Loucy (cell line): Measurements from ENCODE around the gene GABRR3.
A peak's percentile ranks its signal among the peaks of the same experiment; 100 is the strongest.

ENCODE experiments used
- H2AFZ ChIP-seq: fragments of 200-600 bp; sonication (generic); 2 replicates; pipeline ENCODE4 v1.6.0; 2016; ENCODE audit warnings: antibody characterized with exemption, mild to moderate bottlenecking, low read length, moderate library complexity
- H3F3A ChIP-seq: fragments of 200-600 bp; 2 replicates; pipeline ENCODE4 v1.6.0; 2016; ENCODE audit warnings: antibody characterized with exemption, low read depth, mild to moderate bottlenecking
- H3K27me3 ChIP-seq: fragments of 200-600 bp; sonication (generic); 2 replicates; pipeline ENCODE4 v1.6.1; 2014; ENCODE audit warnings: low read length, mild to moderate bottlenecking; ENCODE audit not compliant: insufficient read depth, poor library complexity, severe bottlenecking
- H3K36me3 ChIP-seq: fragments of 200-600 bp; sonication (generic); 2 replicates; pipeline ENCODE4 v1.6.1; 2016; ENCODE audit warnings: low read length; ENCODE audit not compliant: insufficient read depth
- H3K4me1 ChIP-seq: fragments of 200-600 bp; sonication (generic); 2 replicates; pipeline ENCODE4 v1.5.1; 2014; ENCODE audit warnings: low read length, mild to moderate bottlenecking; ENCODE audit not compliant: insufficient read depth, poor library complexity, severe bottlenecking
- H3K4me2 ChIP-seq: fragments of 200-600 bp; sonication (generic); 2 replicates; pipeline ENCODE4 v1.6.0; 2014; ENCODE audit warnings: antibody characterized with exemption, low read length, low read depth, mild to moderate bottlenecking; ENCODE audit not compliant: poor library complexity, severe bottlenecking
- H3K4me3 ChIP-seq: fragments of 200-600 bp; sonication (generic); 2 replicates; pipeline ENCODE4 v1.5.1; 2014; ENCODE audit warnings: low read length, mild to moderate bottlenecking, mixed read lengths; ENCODE audit not compliant: poor library complexity, severe bottlenecking
- H3K79me2 ChIP-seq: fragments of 200-600 bp; sonication (generic); 2 replicates; pipeline ENCODE4 v1.6.1; 2014; ENCODE audit warnings: low read length; ENCODE audit not compliant: insufficient read depth
- H3K9ac ChIP-seq: fragments of 200-600 bp; sonication (generic); 2 replicates; pipeline ENCODE4 v1.6.0; 2014; ENCODE audit warnings: mild to moderate bottlenecking, low read depth, low read length, moderate library complexity; ENCODE audit not compliant: poor library complexity, severe bottlenecking
- H3K9me2 ChIP-seq: fragments of 200-600 bp; sonication (generic); replicated peaks from 2 replicates; pipeline ENCODE4 v1.6.1; 2016; ENCODE audit warnings: low read depth, low read length, mixed read lengths
- H3K9me3 ChIP-seq: fragments of 200-600 bp; sonication (generic); 2 replicates; pipeline ENCODE4 v1.6.1; 2014; ENCODE audit warnings: mild to moderate bottlenecking, antibody characterized with exemption, low read length, low read depth; ENCODE audit not compliant: insufficient read depth
- H4K20me1 ChIP-seq: fragments of 200-600 bp; sonication (generic); 2 replicates; pipeline ENCODE4 v1.6.0; 2014; ENCODE audit warnings: antibody characterized with exemption, low read length, mild to moderate bottlenecking; ENCODE audit not compliant: insufficient read depth, poor library complexity, severe bottlenecking
- EZH2phosphoT487 ChIP-seq: fragments of 200-600 bp; IDR thresholded peaks from 2 replicates; pipeline ENCODE4 v1.6.1; 2018; ENCODE audit warnings: antibody characterized with exemption, mild to moderate bottlenecking, moderate library complexity, borderline replicate concordance
- TF ChIP-seq, protein P1 (sequence below): fragments of 200-600 bp; sonication (generic); conservative IDR thresholded peaks from 2 replicates; pipeline ENCODE4 v1.5.1; 2014; ENCODE audit warnings: mild to moderate bottlenecking, antibody characterized with exemption, low read length

The GABRR3 gene

DNA sequence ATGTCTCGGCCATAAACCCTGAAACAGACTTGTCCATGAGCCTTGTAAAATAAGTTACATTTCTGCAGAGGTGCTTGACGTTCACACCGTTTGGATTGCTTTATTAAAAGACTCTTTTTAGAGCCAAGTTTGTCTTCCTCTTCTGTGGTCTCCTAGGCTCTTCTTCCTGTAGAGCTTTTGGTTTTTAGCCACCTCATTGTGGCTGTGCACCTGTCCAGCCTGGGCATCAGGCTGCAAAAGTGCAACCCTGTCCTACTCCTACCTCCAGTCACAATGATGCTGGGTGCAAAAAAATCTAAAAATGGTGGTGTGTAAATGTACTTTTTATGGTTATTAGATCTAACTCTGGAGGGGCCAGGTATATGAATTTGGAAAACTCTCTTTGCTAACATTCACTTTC lies 60.1 kb downstream of the GABRR3 start:
- no peak overlapping the region for H3K9ac ChIP-seq
- H4K20me1 ChIP-seq = peaks cover 5% of the 10 kb centered on the region
- H3K9me3 ChIP-seq = no peaks in the 10 kb centered on the region
- H3K4me3 ChIP-seq = no peak overlapping the region
- no peaks in the 10 kb centered on the region for H3K27me3 ChIP-seq
- peaks cover 12% of the 10 kb centered on the region; the same call in 1 of the 2 replicates for H3K79me2 ChIP-seq
- H3K36me3 ChIP-seq = no peaks in the 10 kb centered on the region
- no peaks in the 10 kb centered on the region for H3F3A ChIP-seq
- peaks cover 30% of the 10 kb centered on the region for H3K4me1 ChIP-seq
- no peaks in the 10 kb centered on the region for H3K9me2 ChIP-seq
- peak overlapping the region; percentile 54; the same call in 1 of the 2 replicates for H2AFZ ChIP-seq
- TF ChIP-seq, protein P1, sequence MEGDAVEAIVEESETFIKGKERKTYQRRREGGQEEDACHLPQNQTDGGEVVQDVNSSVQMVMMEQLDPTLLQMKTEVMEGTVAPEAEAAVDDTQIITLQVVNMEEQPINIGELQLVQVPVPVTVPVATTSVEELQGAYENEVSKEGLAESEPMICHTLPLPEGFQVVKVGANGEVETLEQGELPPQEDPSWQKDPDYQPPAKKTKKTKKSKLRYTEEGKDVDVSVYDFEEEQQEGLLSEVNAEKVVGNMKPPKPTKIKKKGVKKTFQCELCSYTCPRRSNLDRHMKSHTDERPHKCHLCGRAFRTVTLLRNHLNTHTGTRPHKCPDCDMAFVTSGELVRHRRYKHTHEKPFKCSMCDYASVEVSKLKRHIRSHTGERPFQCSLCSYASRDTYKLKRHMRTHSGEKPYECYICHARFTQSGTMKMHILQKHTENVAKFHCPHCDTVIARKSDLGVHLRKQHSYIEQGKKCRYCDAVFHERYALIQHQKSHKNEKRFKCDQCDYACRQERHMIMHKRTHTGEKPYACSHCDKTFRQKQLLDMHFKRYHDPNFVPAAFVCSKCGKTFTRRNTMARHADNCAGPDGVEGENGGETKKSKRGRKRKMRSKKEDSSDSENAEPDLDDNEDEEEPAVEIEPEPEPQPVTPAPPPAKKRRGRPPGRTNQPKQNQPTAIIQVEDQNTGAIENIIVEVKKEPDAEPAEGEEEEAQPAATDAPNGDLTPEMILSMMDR = no peak
- TF ChIP-seq EZH2phosphoT487 = no peak
- H3K4me2 ChIP-seq = peak overlapping the region; percentile 8

DNA sequence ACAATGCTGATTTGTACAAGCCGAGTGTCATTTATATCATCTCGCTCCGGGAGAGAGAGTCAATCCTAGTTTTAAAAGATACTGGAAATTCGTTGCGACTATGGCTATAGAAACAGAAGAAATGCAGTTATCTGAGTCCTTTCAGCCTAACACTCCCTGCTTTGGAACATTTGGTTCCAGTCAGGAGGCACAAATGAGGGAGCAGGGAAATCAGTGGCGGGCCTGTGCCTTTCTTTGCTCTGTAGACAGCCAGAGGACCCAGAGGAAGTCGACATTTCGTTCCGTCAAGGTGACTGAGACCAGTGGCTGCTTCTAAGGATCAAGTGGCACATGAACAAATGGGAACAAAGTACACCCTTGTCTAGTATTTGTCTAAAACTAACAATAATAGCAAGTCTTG lies 62.1 kb downstream of the GABRR3 start:
- H3K4me1 ChIP-seq = peaks cover 47% of the 10 kb centered on the region
- TF ChIP-seq EZH2phosphoT487 = no peak
- TF ChIP-seq, protein P1 = no peak
- H3K36me3 ChIP-seq = no peaks in the 10 kb centered on the region
- H2AFZ ChIP-seq = peak overlapping the region; percentile 70
- H3F3A ChIP-seq = no peaks in the 10 kb centered on the region
- peaks cover 5% of the 10 kb centered on the region for H4K20me1 ChIP-seq
- no peaks in the 10 kb centered on the region for H3K9me3 ChIP-seq
- H3K79me2 ChIP-seq = peaks cover 12% of the 10 kb centered on the region; the same call in 1 of the 2 replicates
- peak overlapping the region; percentile 80 for H3K4me3 ChIP-seq
- peak overlapping the region; percentile 74 for H3K4me2 ChIP-seq
- H3K27me3 ChIP-seq = no peaks in the 10 kb centered on the region
- H3K9ac ChIP-seq = peak overlapping the region; percentile 74
- H3K9me2 ChIP-seq = no peaks in the 10 kb centered on the region

DNA sequence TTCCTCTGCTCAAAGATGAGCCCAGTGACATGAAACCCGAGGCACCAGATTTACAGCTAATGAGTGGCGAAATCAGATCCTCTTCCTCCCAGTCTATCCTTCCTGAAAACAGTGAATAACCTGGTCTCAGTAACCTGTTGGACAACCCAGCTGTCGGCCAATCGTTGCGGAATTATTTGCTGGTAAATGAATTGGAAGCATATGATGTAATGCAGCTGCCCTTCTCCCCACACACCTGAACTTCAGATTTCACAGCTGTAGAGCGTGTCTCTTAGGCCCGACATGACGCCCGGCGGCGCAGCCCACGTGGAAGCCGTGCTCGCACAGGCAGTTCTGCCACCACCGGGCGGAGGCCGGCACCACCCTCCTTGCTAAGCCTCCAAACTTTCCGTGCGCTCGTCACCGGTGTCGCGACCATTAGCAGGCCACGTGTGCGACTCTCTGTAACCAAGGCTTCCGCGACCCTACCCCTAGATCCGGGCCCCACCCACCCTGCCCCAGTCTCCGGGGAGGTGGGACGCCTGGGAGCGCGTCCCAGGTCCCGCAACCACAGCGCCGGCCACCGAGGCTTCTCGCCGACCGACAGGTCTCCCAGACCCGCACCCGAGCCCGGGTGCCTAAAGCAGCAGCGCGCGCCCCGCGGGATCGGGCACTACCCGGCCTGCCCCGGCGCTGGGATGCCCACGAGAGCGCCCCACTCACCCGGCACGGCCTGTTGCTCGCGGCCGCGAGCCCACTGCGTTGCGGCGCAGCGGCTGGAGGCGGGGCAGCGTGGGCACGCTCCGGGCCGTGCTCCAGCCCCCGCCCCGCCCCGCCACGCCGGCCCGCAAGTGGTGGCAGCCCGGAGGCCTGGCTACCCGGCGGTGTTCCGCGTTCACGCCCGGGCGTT lies 63.2 kb downstream of the GABRR3 start, which contains the start of gene RIOX2:
RIOX2 (minus strand) TSS at position 753 of the 889 bp plus-strand sequence. CDS start 4,838 bp downstream, outside the sequence.
- peaks cover 12% of the 10 kb centered on the region; the same call in 1 of the 2 replicates for H3K79me2 ChIP-seq
- peak within 1 kb of the TSS; percentile 80 for H3K4me3 ChIP-seq
- H3K36me3 ChIP-seq = no peaks in the 10 kb centered on the region
- no peaks in the 10 kb centered on the region for H3F3A ChIP-seq
- no peaks in the 10 kb centered on the region for H3K9me2 ChIP-seq
- H3K9ac ChIP-seq = peak within 1 kb of the TSS; percentile 74
- peak within 1 kb of the TSS; percentile 96 for H3K4me2 ChIP-seq
- H3K9me3 ChIP-seq = no peaks in the 10 kb centered on the region
- TF ChIP-seq EZH2phosphoT487 = no peak
- TF ChIP-seq, protein P1 = no peak
- H3K27me3 ChIP-seq = no peaks in the 10 kb centered on the region
- peaks cover 5% of the 10 kb centered on the region for H4K20me1 ChIP-seq
- peak within 1 kb of the TSS; percentile 70 for H2AFZ ChIP-seq
- peaks cover 54% of the 10 kb centered on the region for H3K4me1 ChIP-seq
